ENCODE data around the gene MOG. TPM values are rescaled to one million over a fixed set of nuclear protein-coding genes. Genes with fewer than 3 reads are reported as not detected.

MOG gene
- polyA plus RNA-seq, 2 of the 4 experiments (the other 2 are of a cell fraction), result not detected

GRCh38 chr6:29641430-29642148 is 15.3 kb upstream of the MOG start:
- no peak for ATAC-seq
- Histone ChIP-seq H3K4me2 (peak overlapping the region; percentile 3; the same call in 1 of the 3 replicates), H3K4me1 (0 out of 3 replicates have a peak, but pooled peaks cover 9% of the 10 kb centered on the region), H3K9me3 (no peaks in the 10 kb centered on the region), H3K4me3 (no peak overlapping the region), H3K27ac (no peak overlapping the region)
- ChIA-PET POLR2A (no interaction called here), CTCF (interaction anchor here (18.2 kb wide), 1 partner anchor 9 kb away, joined by 183 read pairs; no protein-coding TSS in a partner anchor)
- TF ChIP-seq HOXA7 (CRISPR knock-in tag; IDR thresholded peaks at IDR 0.05) (no peak), CTCF (IDR thresholded peaks at IDR 0.05) (no peak), E2F6 (IDR thresholded peaks at IDR 0.05; ENCODE audit: borderline replicate concordance, low read depth) (no peak), RCOR1 (IDR thresholded peaks at IDR 0.05; ENCODE audit: low read depth, low read length) (no peak), EP300 (IDR thresholded peaks at IDR 0.05) (no peak), FOSB (CRISPR knock-in tag; IDR thresholded peaks at IDR 0.05) (no peak), SMC3 (IDR thresholded peaks at IDR 0.05) (no peak), RARB (CRISPR knock-in tag; IDR thresholded peaks at IDR 0.05) (no peak)
- WGBS (ENCODE audit: missing lambda C conversion rate), result 8% methylated on average over 3 of the region's 3 CpGs
- DNase-seq (ENCODE audit: low read depth in 1 of 2, low spot score in 1 of 2), result no peak
- no peak for FAIRE-seq

- POLR2A ChIA-PET, result interaction anchor here (0.9 kb wide), 1 partner anchor 13 kb away, joined by 5 read pairs; no protein-coding TSS in a partner anchor
These were observed 8.8 kb upstream of the MOG start for GRCh38 chr6:29647927-29648642.

More at GRCh38 chr6:29647927-29648642, 8.8 kb upstream of the MOG start:
- Histone ChIP-seq H3K4me2 (no peak overlapping the region), H3K4me1 (no peaks in the 10 kb centered on the region), H3K9me3 (no peaks in the 10 kb centered on the region), H3K27ac (no peak overlapping the region), H3K4me3 (no peak overlapping the region)
- 88% methylated on average over 23 of the region's 23 CpGs for WGBS (ENCODE audit: missing lambda C conversion rate)
- ATAC-seq (peak in 1 of 2 experiments; percentile 50; a peak in 2 of 6 replicates), DNase-seq (ENCODE audit: low read depth in 1 of 2, low spot score in 1 of 2) (peak; percentile 43 to 45), FAIRE-seq (no peak)
- CTCF ChIA-PET, result interaction anchor here (0.6 to 12.2 kb wide), 8 partner anchors 9 to 186 kb away, joined by 3 to 183 read pairs (median 4); partner anchors contain the start of genes GABBR1 and MOG
- TF ChIP-seq CHD4 (IDR thresholded peaks at IDR 0.05; ENCODE audit: borderline replicate concordance) (no peak), HOXA7 (CRISPR knock-in tag; IDR thresholded peaks at IDR 0.05) (no peak), E2F6 (IDR thresholded peaks at IDR 0.05; ENCODE audit: borderline replicate concordance, low read depth) (no peak), EHMT2 (IDR thresholded peaks at IDR 0.05; ENCODE audit: low read depth) (no peak), SREBF2 (IDR thresholded peaks at IDR 0.05) (no peak), CTCF (IDR thresholded peaks at IDR 0.05) (peak; percentile 32; the same call in 2 of the 3 replicates), RAD21 (conservative IDR thresholded peaks at IDR 0.05 in 1 of 2, IDR thresholded peaks at IDR 0.05 in 1 of 2) (peak; percentile 39 to 46; a peak in 4 of 5 replicates)
